GM23338 (cell line): ENCODE measurements around the gene CADPS. TPM values are rescaled to one million over a fixed set of nuclear protein-coding genes. Genes with fewer than 3 reads are reported as not detected.

Source experiments
- ATAC-seq: fragments of 200-7000 bp; cut with Tn5 transposase; 3 replicates; pipeline ENCODE4 v1.9.1; 2020
- DNase-seq: peaks from one replicate; pipeline ENCODE4 v3.0.0-alpha.2; 2015; ENCODE audit warnings: low spot score
- H2AFZ ChIP-seq: fragments of 200-600 bp; sonication (generic); 2 replicates; pipeline ENCODE4 v1.8.0; 2016; ENCODE audit warnings: antibody characterized with exemption, mild to moderate bottlenecking, moderate library complexity
- H3F3A ChIP-seq: fragments of 200-600 bp; sonication (generic); replicated peaks from 2 replicates; pipeline ENCODE4 v1.8.0; 2017; ENCODE audit warnings: antibody characterized with exemption, mixed run types, low read depth
- H3K27ac ChIP-seq: fragments of 200-600 bp; sonication (generic); 2 replicates; pipeline ENCODE4 v1.6.1; 2016; ENCODE audit warnings: low read depth
- H3K27me3 ChIP-seq: fragments of 200-600 bp; sonication (generic); 2 replicates; pipeline ENCODE4 v1.8.0; 2016; ENCODE audit warnings: mild to moderate bottlenecking, mixed run types, moderate library complexity; ENCODE audit not compliant: insufficient read depth
- H3K36me3 ChIP-seq: fragments of 200-600 bp; sonication (generic); 2 replicates; pipeline ENCODE4 v1.8.0; 2016; ENCODE audit warnings: mild to moderate bottlenecking; ENCODE audit not compliant: insufficient read depth
- H3K4me1 ChIP-seq: fragments of 200-600 bp; sonication (generic); 2 replicates; pipeline ENCODE4 v1.8.0; 2016; ENCODE audit warnings: mild to moderate bottlenecking, moderate library complexity; ENCODE audit not compliant: insufficient read depth
- H3K4me2 ChIP-seq: fragments of 200-600 bp; sonication (generic); 2 replicates; pipeline ENCODE4 v1.7.1; 2017; ENCODE audit warnings: mixed run types
- H3K4me3 ChIP-seq: fragments of 200-600 bp; sonication (generic); 2 replicates; pipeline ENCODE4 v1.6.1; 2016; ENCODE audit warnings: mixed run types
- H3K79me2 ChIP-seq: fragments of 200-600 bp; sonication (generic); replicated peaks from 2 replicates; pipeline ENCODE4 v1.8.0; 2017; ENCODE audit warnings: mild to moderate bottlenecking; ENCODE audit not compliant: insufficient read depth
- H3K9me2 ChIP-seq: fragments of 200-600 bp; sonication (generic); 2 replicates; pipeline ENCODE4 v1.8.0; 2017; ENCODE audit not compliant: insufficient read depth
- H4K20me1 ChIP-seq: fragments of 200-600 bp; sonication (generic); replicated peaks from 2 replicates; pipeline ENCODE4 v1.8.0; 2017; ENCODE audit warnings: mild to moderate bottlenecking; ENCODE audit not compliant: insufficient read depth
- H3K27ac Mint-ChIP-seq: 2 replicates; pipeline ENCODE4 v1.8.0; 2020; ENCODE audit warnings: inconsistent platforms, mild to moderate bottlenecking, moderate library complexity, mixed read lengths
- H3K27me3 Mint-ChIP-seq: 3 replicates; pipeline ENCODE4 v1.8.0; 2022; ENCODE audit warnings: low read depth, mild to moderate bottlenecking, moderate library complexity, mixed read lengths, inconsistent platforms; ENCODE audit not compliant: insufficient read depth, poor library complexity
- H3K36me3 Mint-ChIP-seq: 3 replicates; pipeline ENCODE4 v1.8.0; 2021; ENCODE audit warnings: low read depth, mild to moderate bottlenecking, inconsistent platforms, moderate library complexity, mixed read lengths
- H3K4me1 Mint-ChIP-seq: 3 replicates; pipeline ENCODE4 v1.8.0; 2020; ENCODE audit warnings: mild to moderate bottlenecking, inconsistent platforms, mixed read lengths
- H3K4me3 Mint-ChIP-seq: 3 replicates; pipeline ENCODE4 v1.8.0; 2021; ENCODE audit warnings: moderate library complexity, mild to moderate bottlenecking, inconsistent platforms, mixed read lengths
- H3K9me3 Mint-ChIP-seq: 3 replicates; pipeline ENCODE4 v1.8.0; 2020; ENCODE audit warnings: moderate library complexity, mild to moderate bottlenecking, inconsistent platforms, mixed read lengths
- CREB1 ChIP-seq: fragments of 250-450 bp; sonication (Bioruptor Pico); IDR thresholded peaks from 2 replicates; pipeline ENCODE4 v1.5.0; 2020; ENCODE audit warnings: low read depth, mild to moderate bottlenecking, moderate library complexity
- CTCF ChIP-seq, 2 experiments: fragments of 200-600 bp in 1 of 2; sonication (generic) in 1 of 2; conservative IDR thresholded peaks; 2 replicates each; pipeline versions ENCODE4 v1.5.1 to v1.6.1; 2016 to 2017; ENCODE audit warnings: antibody characterized with exemption in 2 of 2, low read depth in 2 of 2, mild to moderate bottlenecking in 2 of 2, moderate library complexity in 1 of 2
- EZH2phosphoT487 ChIP-seq: fragments of 200-600 bp; sonication (generic); IDR thresholded peaks from one replicate; pipeline ENCODE4 v1.8.1; 2018; ENCODE audit warnings: antibody characterized with exemption; ENCODE audit not compliant: unreplicated experiment
- JUNB ChIP-seq: IDR thresholded peaks from one replicate; pipeline ENCODE4 v1.6.1; 2016; ENCODE audit warnings: antibody characterized with exemption; ENCODE audit not compliant: unreplicated experiment
- NANOG ChIP-seq: IDR thresholded peaks from 2 replicates; pipeline ENCODE4 v1.6.1; 2016; ENCODE audit warnings: antibody characterized with exemption, borderline replicate concordance
- POLR2AphosphoS5 ChIP-seq: IDR thresholded peaks from 2 replicates; pipeline ENCODE4 v1.6.1; 2016; ENCODE audit warnings: antibody characterized with exemption, low read depth
- REST ChIP-seq: IDR thresholded peaks from one replicate; pipeline ENCODE4 v1.6.1; 2018; ENCODE audit warnings: antibody characterized with exemption; ENCODE audit not compliant: unreplicated experiment
- STAT1 ChIP-seq: IDR thresholded peaks from one replicate; pipeline ENCODE4 v1.6.1; 2016; ENCODE audit warnings: antibody characterized with exemption; ENCODE audit not compliant: unreplicated experiment
- ZNF114 ChIP-seq: fragments of 250-450 bp; sonication (Bioruptor Pico); IDR thresholded peaks from 2 replicates; pipeline ENCODE4 v1.5.0; 2020; ENCODE audit warnings: mild to moderate bottlenecking, moderate library complexity
- ZNF331 ChIP-seq: fragments of 250-450 bp; sonication (Bioruptor Pico); IDR thresholded peaks from 2 replicates; pipeline ENCODE4 v1.5.0; 2020; ENCODE audit warnings: low read depth, mild to moderate bottlenecking, moderate library complexity
- ZNF462 ChIP-seq: fragments of 250-450 bp; sonication (Bioruptor Pico); IDR thresholded peaks from 2 replicates; pipeline ENCODE4 v1.5.0; 2020; ENCODE audit warnings: mild to moderate bottlenecking, moderate library complexity
- polyA plus RNA-seq: library from polyadenylated mRNA; unstranded; fragments of >200 nt; fragmentation: Nextera tagmentation; extraction: Ambion mirVana; gene quantifications from 2 replicates; pipeline ENCODE4 v1.2.1, GENCODE V29; 2016
- total RNA-seq: library from RNA; depleted of rRNA; stranded (reverse); fragments of >200 nt; shearing (Covaris generic); gene quantifications from 2 replicates; pipeline ENCODE4 v1.2.3, GENCODE V29; 2014

Gene CADPS
- total and polyA plus RNA-seq, 2 experiments from 2014 or later, result 14.7 to 22.0 TPM

- H3K79me2 ChIP-seq, result no peaks in the 10 kb centered on the region
- H3K27ac ChIP-seq, result no peak overlapping the region
- H4K20me1 ChIP-seq, result no peaks in the 10 kb centered on the region
- no peaks in the 10 kb centered on the region for H3K36me3 ChIP-seq
- DNase-seq, result no peak
- Mint-ChIP-seq H3K36me3 (no peaks in the 10 kb centered on the region), H3K9me3 (no peaks in the 10 kb centered on the region), H3K27me3 (peaks cover 3% of the 10 kb centered on the region), H3K27ac (no peak overlapping the region), H3K4me3 (no peak overlapping the region), H3K4me1 (peaks cover 35% of the 10 kb centered on the region)
- no peak for TF ChIP-seq NANOG
- no peak for TF ChIP-seq ZNF331
- no peak for TF ChIP-seq ZNF114 (CRISPR knock-in tag)
- no peak for TF ChIP-seq POLR2AphosphoS5
- TF ChIP-seq CREB1 (CRISPR knock-in tag), result no peak
- TF ChIP-seq CTCF (conservative IDR thresholded peaks at IDR 0.05; ENCODE audit: low read depth in 2 of 2), result no peak
- TF ChIP-seq JUNB, result no peak
- no peak for TF ChIP-seq REST
- TF ChIP-seq STAT1, result no peak
- TF ChIP-seq EZH2phosphoT487, result no peak
- peaks cover 6% of the 10 kb centered on the region; the same call in 1 of the 2 replicates for H3K9me2 ChIP-seq
- H3K4me3 ChIP-seq, result no peak overlapping the region
- peak overlapping the region; percentile 8; the same call in 1 of the 2 replicates for H2AFZ ChIP-seq
- no peak overlapping the region for H3K4me2 ChIP-seq
- H3K27me3 ChIP-seq, result no peaks in the 10 kb centered on the region
- H3F3A ChIP-seq, result no peaks in the 10 kb centered on the region
- peaks cover 34% of the 10 kb centered on the region for H3K4me1 ChIP-seq
- no peak for ATAC-seq
Observed at GRCh38 chr3:62888778-62889177, 13.6 kb upstream of the CADPS start.

- Histone ChIP-seq H3K79me2 (no peaks in the 10 kb centered on the region), H3F3A (no peaks in the 10 kb centered on the region), H3K36me3 (no peaks in the 10 kb centered on the region), H3K9me2 (peaks cover 6% of the 10 kb centered on the region; the same call in 1 of the 2 replicates), H3K27me3 (no peaks in the 10 kb centered on the region), H3K27ac (no peak overlapping the region), H3K4me2 (peak overlapping the region; percentile 50), H3K4me1 (peaks cover 40% of the 10 kb centered on the region), H3K4me3 (no peak overlapping the region), H2AFZ (no peak overlapping the region), H4K20me1 (no peaks in the 10 kb centered on the region)
- Mint-ChIP-seq H3K36me3 (no peaks in the 10 kb centered on the region), H3K9me3 (no peaks in the 10 kb centered on the region), H3K27me3 (peaks cover 3% of the 10 kb centered on the region), H3K27ac (no peak overlapping the region), H3K4me3 (no peak overlapping the region), H3K4me1 (peaks cover 41% of the 10 kb centered on the region)
- TF ChIP-seq ZNF462 (CRISPR knock-in tag), result 0 out of 2 replicates have a peak, but pooled peaks have one; percentile 36
- no peak for TF ChIP-seq ZNF331
- DNase-seq (peak; percentile 78), ATAC-seq (peak; percentile 94)
Observed at GRCh38 chr3:62888180-62888579, 13.0 kb upstream of the CADPS start.
